ENCODE results near the gene PLXNA1.

Gene PLXNA1

GRCh38 chr3:126995254-126995780 is 12.4 kb downstream of the PLXNA1 start:
- DNase-seq (ENCODE audit: extremely low spot score): no peak
- ChIA-PET POLR2A (interaction anchor here (1.0 kb wide), 1 partner anchor 15 kb away, joined by 3 read pairs; no protein-coding TSS in a partner anchor), CTCF (interaction anchor here (1.0 kb wide), 1 partner anchor 553 kb away, joined by 3 read pairs; no protein-coding TSS in a partner anchor)
- no peak for TF ChIP-seq SP1 (IDR thresholded peaks at IDR 0.05)
- TF ChIP-seq LEF1 (IDR thresholded peaks at IDR 0.05; ENCODE audit: borderline replicate concordance): no peak
- TF ChIP-seq TARDBP (IDR thresholded peaks at IDR 0.05): no peak
- no peak for TF ChIP-seq ZNF384 (IDR thresholded peaks at IDR 0.05)
- no peak for TF ChIP-seq SUZ12 (IDR thresholded peaks at IDR 0.05)
- no peak for TF ChIP-seq NFRKB (IDR thresholded peaks at IDR 0.05)
- no peak for TF ChIP-seq BHLHE40 (IDR thresholded peaks at IDR 0.05; ENCODE audit: borderline replicate concordance)
- TF ChIP-seq FOXA1 (IDR thresholded peaks at IDR 0.05): no peak

- ChIA-PET POLR2A (no interaction called here), CTCF (no interaction called here)
- TF ChIP-seq L3MBTL2 (conservative IDR thresholded peaks at IDR 0.05) (no peak), FOXA1 (IDR thresholded peaks at IDR 0.05) (no peak), FOXM1 (IDR thresholded peaks at IDR 0.05; ENCODE audit: borderline replicate concordance) (no peak), NFRKB (IDR thresholded peaks at IDR 0.05) (no peak), BHLHE40 (IDR thresholded peaks at IDR 0.05; ENCODE audit: borderline replicate concordance) (no peak), HDGF (IDR thresholded peaks at IDR 0.05; ENCODE audit: borderline replicate concordance) (no peak), SUZ12 (IDR thresholded peaks at IDR 0.05) (no peak), ZNF384 (IDR thresholded peaks at IDR 0.05) (no peak), PKNOX1 (IDR thresholded peaks at IDR 0.05) (no peak), SP1 (IDR thresholded peaks at IDR 0.05) (no peak), ELF4 (IDR thresholded peaks at IDR 0.05) (no peak), LEF1 (IDR thresholded peaks at IDR 0.05; ENCODE audit: borderline replicate concordance) (no peak), CTBP1 (IDR thresholded peaks at IDR 0.05; ENCODE audit: borderline replicate concordance) (no peak), FOXK2 (IDR thresholded peaks at IDR 0.05) (no peak), TARDBP (IDR thresholded peaks at IDR 0.05) (no peak), ARNT (IDR thresholded peaks at IDR 0.05) (no peak)
- no peak for DNase-seq (ENCODE audit: extremely low spot score)
Measured at GRCh38 chr3:126995926-126996512, 13.1 kb downstream of the PLXNA1 start.

DNA sequence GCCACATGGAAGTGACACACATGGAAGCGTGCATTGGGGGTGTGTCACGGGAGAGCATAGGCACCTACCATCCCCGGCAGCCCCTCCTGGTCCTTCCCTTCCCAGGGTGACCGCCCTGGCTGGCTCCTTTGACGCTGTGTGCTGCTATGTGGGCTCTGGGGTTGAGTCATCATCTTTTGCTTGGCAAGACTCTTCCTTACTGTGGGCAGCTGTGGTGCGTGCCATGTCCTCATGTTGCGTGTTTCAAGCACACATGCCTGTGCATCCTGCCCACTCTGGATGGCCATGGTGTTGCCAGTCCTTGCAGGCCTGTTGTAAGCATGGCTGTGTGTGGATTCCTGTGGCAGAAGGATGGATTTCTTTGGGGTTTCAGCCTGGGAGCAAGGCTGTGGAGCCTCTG is 14.0 kb downstream of the PLXNA1 start:
- TF ChIP-seq LEF1 (IDR thresholded peaks at IDR 0.05; ENCODE audit: borderline replicate concordance): no peak
- no peak for TF ChIP-seq FOXA1 (IDR thresholded peaks at IDR 0.05)
- no peak for TF ChIP-seq ELF4 (IDR thresholded peaks at IDR 0.05)
- no peak for TF ChIP-seq TARDBP (IDR thresholded peaks at IDR 0.05)
- TF ChIP-seq PKNOX1 (IDR thresholded peaks at IDR 0.05): no peak
- TF ChIP-seq FOXM1 (IDR thresholded peaks at IDR 0.05; ENCODE audit: borderline replicate concordance): no peak
- TF ChIP-seq FOXK2 (IDR thresholded peaks at IDR 0.05): no peak
- no peak for TF ChIP-seq SUZ12 (IDR thresholded peaks at IDR 0.05)
- no peak for TF ChIP-seq CTBP1 (IDR thresholded peaks at IDR 0.05; ENCODE audit: borderline replicate concordance)
- no peak for TF ChIP-seq HDGF (IDR thresholded peaks at IDR 0.05; ENCODE audit: borderline replicate concordance)
- TF ChIP-seq L3MBTL2 (conservative IDR thresholded peaks at IDR 0.05): no peak
- TF ChIP-seq SP1 (IDR thresholded peaks at IDR 0.05): no peak
- TF ChIP-seq ZNF384 (IDR thresholded peaks at IDR 0.05): no peak
- no peak for TF ChIP-seq NFRKB (IDR thresholded peaks at IDR 0.05)
- no peak for TF ChIP-seq BHLHE40 (IDR thresholded peaks at IDR 0.05; ENCODE audit: borderline replicate concordance)
- no peak for TF ChIP-seq ARNT (IDR thresholded peaks at IDR 0.05)
- DNase-seq (ENCODE audit: extremely low spot score): no peak
- POLR2A ChIA-PET: no interaction called here
- CTCF ChIA-PET: no interaction called here

DNA sequence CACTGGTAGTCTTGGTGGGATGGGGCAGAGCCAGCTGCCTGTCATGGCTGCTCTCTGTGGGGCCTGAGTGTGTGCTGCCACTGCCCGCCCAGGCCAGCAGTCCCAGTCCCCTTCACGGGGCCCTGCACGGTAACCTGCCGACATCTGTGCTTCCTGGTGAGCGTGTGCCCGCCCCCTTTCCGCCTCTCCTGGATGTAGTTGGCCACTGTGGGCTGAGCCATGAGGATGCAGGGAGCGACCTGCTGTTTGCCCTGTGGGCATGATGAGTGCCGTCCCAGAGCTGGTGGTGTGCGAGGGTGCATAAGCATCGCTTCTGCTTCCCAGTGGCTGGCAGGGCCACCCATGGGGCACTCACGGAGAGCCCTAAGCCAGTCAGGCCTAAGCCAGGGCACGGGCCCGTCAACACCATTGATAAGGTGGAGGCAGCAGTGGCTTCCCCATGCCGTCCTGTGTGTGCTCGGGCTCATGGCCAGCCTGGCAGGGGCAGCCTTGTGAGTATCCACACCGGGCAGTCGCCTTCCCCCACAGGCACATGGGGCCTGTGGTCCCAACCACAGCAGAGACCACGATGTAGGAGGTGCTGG is 14.6 kb downstream of the PLXNA1 start:
- CTCF ChIA-PET: no interaction called here
- POLR2A ChIA-PET: no interaction called here
- DNase-seq (ENCODE audit: extremely low spot score): no peak
- no peak for TF ChIP-seq NFRKB (IDR thresholded peaks at IDR 0.05)
- TF ChIP-seq TARDBP (IDR thresholded peaks at IDR 0.05): no peak
- no peak for TF ChIP-seq FOXM1 (IDR thresholded peaks at IDR 0.05; ENCODE audit: borderline replicate concordance)
- no peak for TF ChIP-seq ARNT (IDR thresholded peaks at IDR 0.05)
- no peak for TF ChIP-seq SP1 (IDR thresholded peaks at IDR 0.05)
- no peak for TF ChIP-seq FOXA1 (IDR thresholded peaks at IDR 0.05)
- TF ChIP-seq LEF1 (IDR thresholded peaks at IDR 0.05; ENCODE audit: borderline replicate concordance): no peak
- no peak for TF ChIP-seq HDGF (IDR thresholded peaks at IDR 0.05; ENCODE audit: borderline replicate concordance)
- TF ChIP-seq CTBP1 (IDR thresholded peaks at IDR 0.05; ENCODE audit: borderline replicate concordance): no peak
- TF ChIP-seq FOXK2 (IDR thresholded peaks at IDR 0.05): no peak
- no peak for TF ChIP-seq ZNF384 (IDR thresholded peaks at IDR 0.05)

GRCh38 chr3:126998320-126998719 is 15.4 kb downstream of the PLXNA1 start:
- DNase-seq (ENCODE audit: extremely low spot score): no peak
- POLR2A ChIA-PET: no interaction called here
- TF ChIP-seq TARDBP (IDR thresholded peaks at IDR 0.05) (no peak), ARNT (IDR thresholded peaks at IDR 0.05) (no peak), FOXM1 (IDR thresholded peaks at IDR 0.05; ENCODE audit: borderline replicate concordance) (no peak), CTBP1 (IDR thresholded peaks at IDR 0.05; ENCODE audit: borderline replicate concordance) (no peak), L3MBTL2 (conservative IDR thresholded peaks at IDR 0.05) (no peak), ZNF384 (IDR thresholded peaks at IDR 0.05) (no peak), BHLHE40 (IDR thresholded peaks at IDR 0.05; ENCODE audit: borderline replicate concordance) (no peak)
- CTCF ChIA-PET: no interaction called here

DNA sequence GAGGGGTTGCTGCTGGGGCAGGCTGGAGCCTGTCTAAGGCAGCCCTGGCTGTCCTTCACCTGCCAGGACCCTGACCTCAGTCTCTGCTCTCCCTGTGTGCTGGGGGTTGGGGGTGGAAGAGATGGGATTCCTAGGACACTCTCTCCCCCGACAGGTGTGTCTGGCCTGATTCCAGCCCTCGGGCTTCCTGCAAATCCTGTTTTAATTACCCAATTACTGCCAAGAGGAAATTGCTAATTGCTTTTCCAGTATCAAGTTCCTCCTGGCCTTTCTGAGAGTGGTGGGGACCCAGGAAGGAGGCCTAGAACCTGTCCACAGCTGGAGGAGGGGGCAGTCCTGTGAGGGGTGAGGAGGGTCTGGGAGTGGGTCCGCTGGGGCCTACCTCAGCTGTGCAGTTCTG is 15.8 kb downstream of the PLXNA1 start:
- POLR2A ChIA-PET: no interaction called here
- TF ChIP-seq FOXM1 (IDR thresholded peaks at IDR 0.05; ENCODE audit: borderline replicate concordance) (no peak), PKNOX1 (IDR thresholded peaks at IDR 0.05) (no peak), NFRKB (IDR thresholded peaks at IDR 0.05) (no peak), ZNF384 (IDR thresholded peaks at IDR 0.05) (no peak), BHLHE40 (IDR thresholded peaks at IDR 0.05; ENCODE audit: borderline replicate concordance) (no peak), LEF1 (IDR thresholded peaks at IDR 0.05; ENCODE audit: borderline replicate concordance) (no peak), ELF4 (IDR thresholded peaks at IDR 0.05) (no peak), TARDBP (IDR thresholded peaks at IDR 0.05) (no peak), ARNT (IDR thresholded peaks at IDR 0.05) (no peak), SUZ12 (IDR thresholded peaks at IDR 0.05) (no peak), SP1 (IDR thresholded peaks at IDR 0.05) (no peak), L3MBTL2 (conservative IDR thresholded peaks at IDR 0.05) (no peak), HDGF (IDR thresholded peaks at IDR 0.05; ENCODE audit: borderline replicate concordance) (no peak), FOXK2 (IDR thresholded peaks at IDR 0.05) (no peak), CTBP1 (IDR thresholded peaks at IDR 0.05; ENCODE audit: borderline replicate concordance) (no peak)
- no peak for DNase-seq (ENCODE audit: extremely low spot score)
- CTCF ChIA-PET: no interaction called here
